Gastrocnemius medialis (tissue), 4 donors: ENCODE measurements around the gene MEIOB. TPM values are rescaled to one million over a fixed set of nuclear protein-coding genes. Genes with fewer than 3 reads are reported as not detected.
A peak's percentile ranks its signal among the peaks of the same experiment; 100 is the strongest.

ENCODE experiments used
- ATAC-seq, 2 donors: fragments of 150-250 bp; one replicate each; pipeline ENCODE4 v1.9.1; 2016
- DNase-seq, 2 donors: peaks; one replicate each; pipeline ENCODE4 v3.0.0-alpha.2; 2019
- H3K27ac ChIP-seq, 4 donors: fragments of 200-600 bp; sonication (generic); 1 replicate in 1 of 4; 2 replicates in 3 of 4; pipeline ENCODE4 v1.5.1; 2016 to 2018; ENCODE audit warnings: mild to moderate bottlenecking in 2 of 4, moderate library complexity in 1 of 4
- H3K27me3 ChIP-seq, 3 donors: fragments of 200-600 bp; sonication (generic) in 2 of 3; 1 replicate in 1 of 3; 2 replicates in 2 of 3; pipeline versions ENCODE4 v1.5.1 to v1.6.0; 2016 to 2019; ENCODE audit warnings: mild to moderate bottlenecking in 1 of 3, moderate library complexity in 1 of 3
- H3K36me3 ChIP-seq, 2 donors: fragments of 200-600 bp; sonication (generic) in 1 of 2; one replicate each; pipeline ENCODE4 v1.5.1; 2017 to 2018
- H3K4me1 ChIP-seq, 2 donors: fragments of 200-600 bp; sonication (generic) in 1 of 2; one replicate each; pipeline ENCODE4 v1.5.1; 2016 to 2017; ENCODE audit warnings: mild to moderate bottlenecking in 2 of 2
- H3K4me3 ChIP-seq, 4 donors: fragments of 200-600 bp; sonication (generic) in 3 of 4; 1 replicate in 1 of 4; 2 replicates in 3 of 4; pipeline ENCODE4 v1.5.1; 2016 to 2019; ENCODE audit warnings: mild to moderate bottlenecking in 2 of 4
- H3K9me3 ChIP-seq, 3 donors: fragments of 200-600 bp; sonication (generic) in 2 of 3; 1 replicate in 1 of 3; 2 replicates in 2 of 3; pipeline ENCODE4 v1.5.1; 2016 to 2019
- POLR2A ChIP-seq, 2 donors: fragments of 450-650 bp; IDR thresholded peaks; one replicate each; pipeline ENCODE4 v1.6.1; 2017; ENCODE audit warnings: antibody characterized with exemption in 2 of 2, mild to moderate bottlenecking in 2 of 2, moderate library complexity in 2 of 2
- in situ Hi-C, 4 donors: fragments of 200-750 bp; cut with MboI; loops; one replicate each; pipeline versions ENCODE4 v1.15.0 to v1.8.0; 2017; ENCODE audit warnings: low sequenced_read_pairs in 4 of 4
- intact Hi-C: fragments of 100-400 bp; cut with DNase I; formaldehyde crosslinking; loops from one replicate; pipeline ENCODE4 v1.15.1; 2023; ENCODE audit warnings: low total_unique reads
- total RNA-seq, 4 donors: library from RNA; depleted of rRNA; stranded (reverse); fragments of >200 nt; gene quantifications; one replicate each; pipeline versions ENCODE4 v1.1.0 to v1.2.3, GENCODE V29; 2016
- TF ChIP-seq, protein P1 (sequence below), 5 experiments: fragments of 450-650 bp in 3 of 5; fragments of 200-600 bp in 2 of 5; sonication (generic) in 2 of 5; IDR thresholded peaks in 4 of 5; conservative IDR thresholded peaks in 1 of 5; 1 replicate in 4 of 5; 2 replicates in 1 of 5; pipeline ENCODE4 v1.5.1; 2016 to 2019; ENCODE audit warnings: antibody characterized with exemption in 5 of 5, mild to moderate bottlenecking in 3 of 5, moderate library complexity in 3 of 5

Gene MEIOB
- total RNA-seq, 4 donors from 2014 or later: not detected

DNA sequence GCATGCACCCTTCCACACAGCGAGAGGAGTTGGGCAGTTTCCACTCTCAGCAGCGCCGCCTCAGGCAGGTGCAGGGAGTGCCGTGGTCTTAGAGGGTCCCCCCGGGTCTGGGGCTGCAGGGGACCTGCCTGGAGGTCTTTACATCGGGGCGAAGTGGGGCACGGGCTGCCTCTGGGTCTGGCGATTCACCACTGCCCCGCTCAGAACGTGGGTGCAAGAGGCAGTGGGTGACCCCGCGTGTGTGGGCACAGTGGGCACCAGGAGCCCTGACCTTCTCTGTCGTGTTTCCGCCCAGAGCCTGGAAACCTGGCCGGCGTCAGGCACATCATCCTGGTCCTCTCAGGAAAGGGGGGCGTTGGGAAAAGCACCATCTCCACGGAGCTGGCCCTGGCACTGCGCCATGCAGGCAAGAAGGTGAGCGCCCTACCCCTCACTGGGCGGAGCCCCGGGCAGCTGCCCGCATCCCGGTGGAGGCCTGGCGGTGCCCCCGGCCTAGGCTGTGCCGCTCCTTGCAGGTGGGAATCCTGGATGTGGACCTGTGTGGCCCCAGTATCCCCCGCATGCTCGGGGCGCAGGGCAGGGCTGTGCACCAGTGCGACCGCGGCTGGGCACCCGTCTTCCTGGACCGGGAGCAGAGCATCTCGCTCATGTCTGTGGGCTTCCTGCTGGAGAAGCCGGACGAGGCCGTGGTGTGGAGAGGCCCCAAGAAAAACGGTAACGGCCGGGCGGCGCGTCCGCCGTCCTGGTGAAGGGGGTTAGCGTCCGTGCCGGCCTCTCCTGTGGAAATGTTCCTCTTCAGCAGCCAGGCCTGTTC, 85.5 kb downstream of the MEIOB start:
- Histone ChIP-seq H3K4me3 (no peak overlapping the region), H3K4me1 (peaks cover 14 to 18% of the 10 kb centered on the region in 2 donors), H3K9me3 (no peaks in the 10 kb centered on the region), H3K36me3 (peaks cover 0 to 40% of the 10 kb centered on the region in 2 donors), H3K27me3 (no peaks in the 10 kb centered on the region), H3K27ac (no peak overlapping the region)
- in situ Hi-C loops (no loop called here), intact Hi-C loops (no loop called here)
- TF ChIP-seq POLR2A (IDR thresholded peaks at IDR 0.05): no peak
- TF ChIP-seq, protein P1, sequence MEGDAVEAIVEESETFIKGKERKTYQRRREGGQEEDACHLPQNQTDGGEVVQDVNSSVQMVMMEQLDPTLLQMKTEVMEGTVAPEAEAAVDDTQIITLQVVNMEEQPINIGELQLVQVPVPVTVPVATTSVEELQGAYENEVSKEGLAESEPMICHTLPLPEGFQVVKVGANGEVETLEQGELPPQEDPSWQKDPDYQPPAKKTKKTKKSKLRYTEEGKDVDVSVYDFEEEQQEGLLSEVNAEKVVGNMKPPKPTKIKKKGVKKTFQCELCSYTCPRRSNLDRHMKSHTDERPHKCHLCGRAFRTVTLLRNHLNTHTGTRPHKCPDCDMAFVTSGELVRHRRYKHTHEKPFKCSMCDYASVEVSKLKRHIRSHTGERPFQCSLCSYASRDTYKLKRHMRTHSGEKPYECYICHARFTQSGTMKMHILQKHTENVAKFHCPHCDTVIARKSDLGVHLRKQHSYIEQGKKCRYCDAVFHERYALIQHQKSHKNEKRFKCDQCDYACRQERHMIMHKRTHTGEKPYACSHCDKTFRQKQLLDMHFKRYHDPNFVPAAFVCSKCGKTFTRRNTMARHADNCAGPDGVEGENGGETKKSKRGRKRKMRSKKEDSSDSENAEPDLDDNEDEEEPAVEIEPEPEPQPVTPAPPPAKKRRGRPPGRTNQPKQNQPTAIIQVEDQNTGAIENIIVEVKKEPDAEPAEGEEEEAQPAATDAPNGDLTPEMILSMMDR (IDR thresholded peaks at IDR 0.05 in 4 of 5, conservative IDR thresholded peaks at IDR 0.05 in 1 of 5): no peak
- ATAC-seq: no peak
- DNase-seq: peak in 1 of 2 donors; percentile 15

DNA sequence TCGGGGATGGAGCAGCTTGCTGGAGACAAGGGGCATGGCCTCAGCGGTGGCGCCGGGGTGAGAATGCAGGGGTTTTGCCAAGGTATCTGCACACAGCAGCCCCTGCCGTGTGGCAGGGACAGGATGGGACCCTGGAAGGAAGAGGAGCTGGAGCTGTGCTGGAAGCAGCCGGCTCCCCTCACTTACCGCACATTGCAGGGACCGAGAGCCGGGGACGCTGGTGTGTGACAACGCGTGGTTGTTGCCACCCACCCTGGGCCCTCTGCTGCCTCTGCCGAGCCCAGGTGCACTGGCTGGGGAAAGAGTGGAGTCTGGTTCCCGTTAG, 86.2 kb downstream of the MEIOB start:
- intact Hi-C loops: no loop called here
- no peak for ATAC-seq
- TF ChIP-seq, protein P1 (IDR thresholded peaks at IDR 0.05 in 4 of 5, conservative IDR thresholded peaks at IDR 0.05 in 1 of 5): no peak
- TF ChIP-seq POLR2A (IDR thresholded peaks at IDR 0.05): no peak
- H3K36me3 ChIP-seq: peaks cover 0 to 39% of the 10 kb centered on the region in 2 donors
- H3K27ac ChIP-seq: no peak overlapping the region
- no peak for DNase-seq
- H3K27me3 ChIP-seq: no peaks in the 10 kb centered on the region
- H3K4me1 ChIP-seq: peaks cover 21 to 24% of the 10 kb centered on the region in 2 donors
- H3K4me3 ChIP-seq: no peak overlapping the region
- in situ Hi-C loops: no loop called here
- no peaks in the 10 kb centered on the region for H3K9me3 ChIP-seq

DNA sequence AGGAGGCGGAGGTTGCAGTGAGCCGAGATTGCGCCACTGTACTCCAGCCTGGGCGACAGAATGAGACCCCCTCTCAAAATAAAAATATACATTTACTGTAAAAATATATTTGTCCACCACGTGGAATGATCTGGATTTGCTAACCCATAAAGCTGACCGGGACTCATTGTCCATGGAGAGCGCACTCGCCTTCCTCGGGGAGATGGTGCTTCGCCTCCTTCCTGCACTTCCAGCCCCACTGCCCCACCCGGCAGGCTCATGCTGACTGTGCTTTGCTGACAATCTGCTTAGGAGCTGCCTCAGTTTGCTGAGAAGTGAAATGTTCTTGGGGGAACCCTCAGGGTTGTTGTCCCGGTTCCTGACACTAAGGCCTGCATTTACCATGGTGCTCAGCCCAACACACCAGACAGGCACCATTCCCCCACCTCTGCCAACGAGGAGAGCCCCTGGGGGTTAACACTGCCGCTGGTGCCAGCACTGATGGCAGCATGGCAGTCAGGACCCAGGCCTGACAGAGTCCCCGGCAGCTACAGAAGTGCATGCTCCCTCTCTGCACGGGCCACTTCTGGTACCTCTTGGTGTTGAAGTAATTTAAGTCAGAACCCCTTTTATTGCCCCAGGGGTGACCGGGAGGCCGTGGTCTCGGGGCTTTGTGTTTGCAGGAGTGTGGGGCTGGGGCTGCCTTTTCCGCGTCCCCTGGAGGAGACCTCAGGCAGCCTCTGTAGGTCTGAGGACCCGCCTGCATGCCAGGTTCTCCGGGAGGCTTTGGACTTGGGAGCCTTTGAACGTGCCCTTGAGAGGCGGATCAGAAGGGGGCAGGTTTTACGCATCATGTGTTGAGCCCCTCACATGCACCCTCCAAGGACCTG, 86.8 kb downstream of the MEIOB start:
- ATAC-seq: no peak

More for the DNA sequence above, 86.8 kb downstream of the MEIOB start:
- H3K36me3 ChIP-seq: peaks cover 0 to 45% of the 10 kb centered on the region in 2 donors
- TF ChIP-seq, protein P1 (IDR thresholded peaks at IDR 0.05 in 4 of 5, conservative IDR thresholded peaks at IDR 0.05 in 1 of 5): no peak
- TF ChIP-seq POLR2A (IDR thresholded peaks at IDR 0.05): no peak
- no peaks in the 10 kb centered on the region for H3K27me3 ChIP-seq
- no peak overlapping the region for H3K27ac ChIP-seq
- peak in 1 of 2 donors; percentile 11 for DNase-seq
- peaks cover 27 to 30% of the 10 kb centered on the region in 2 donors for H3K4me1 ChIP-seq
- no peaks in the 10 kb centered on the region for H3K9me3 ChIP-seq
- intact Hi-C loops (loop anchor here (5.0 kb wide), 3 partner anchors 78 to 173 kb away; partner anchors contain the start of genes CRAMP1, IFT140 and MAPK8IP3), in situ Hi-C loops (no loop called here)
- no peak overlapping the region for H3K4me3 ChIP-seq

Other genes starting within 250 kb of the MEIOB start
- 10 to 100 TPM in 3 of 4 donors, 1 to 10 TPM in 1; 8.7 to 28.2 (median 15.9) TPM for gene JPT2, start 193.9 kb downstream of the MEIOB start, total RNA-seq
- 10 to 100 TPM in 3 of 4 donors, 1 to 10 TPM in 1; 6.5 to 22.6 (median 13.9) TPM for gene MAPK8IP3, start 166.0 kb downstream of the MEIOB start, total RNA-seq
- 10 to 100 TPM; 18.1 to 41.4 (median 34.2) TPM for gene NME3, start 100.6 kb downstream of the MEIOB start, total RNA-seq
- 1 to 10 TPM; 2.1 to 9.2 (median 6.2) TPM for gene EME2, start 99.4 kb downstream of the MEIOB start, total RNA-seq
- 100 to 1,000 TPM in 2 of 4 donors, 10 to 100 TPM in 2; 65.4 to 120 (median 90.0) TPM for gene MRPS34, start 99.0 kb downstream of the MEIOB start, total RNA-seq
- gene SPSB3, start 89.6 kb downstream of the MEIOB start, total RNA-seq: 100 to 1,000 TPM in 1 of 4 donors, 10 to 100 TPM in 3; 86.2 to 161 (median 88.3) TPM
- gene NUBP2, start 89.2 kb downstream of the MEIOB start, total RNA-seq: 100 to 1,000 TPM in 1 of 4 donors, 10 to 100 TPM in 3; 77.3 to 163 (median 80.7) TPM
- gene IGFALS, start 78.5 kb downstream of the MEIOB start, total RNA-seq: under 1 TPM in 2 of 4 donors, not detected in 2; 0.20 to 0.22 TPM
- gene HAGH, start 45.3 kb downstream of the MEIOB start, total RNA-seq: 100 to 1,000 TPM; 216 to 440 (median 261) TPM
- 10 to 100 TPM; 28.2 to 57.1 (median 49.1) TPM for gene FAHD1, start 45.0 kb downstream of the MEIOB start, total RNA-seq
- gene HS3ST6, start 46.3 kb upstream of the MEIOB start, total RNA-seq: not detected
- gene MSRB1, start 71.0 kb upstream of the MEIOB start, total RNA-seq: 10 to 100 TPM; 16.7 to 40.7 (median 35.2) TPM
- 100 to 1,000 TPM; 116 to 354 (median 188) TPM for gene RPL3L, start 82.5 kb upstream of the MEIOB start, total RNA-seq
- 1,000 to 10,000 TPM in 1 of 4 donors, 100 to 1,000 TPM in 3; 530 to 1,014 (median 743) TPM for gene NDUFB10, start 87.4 kb upstream of the MEIOB start, total RNA-seq
- gene RPS2, start 92.7 kb upstream of the MEIOB start, total RNA-seq: 1,000 to 10,000 TPM; 1,162 to 1,876 (median 1,684) TPM
- not detected for gene RNF151, start 94.7 kb upstream of the MEIOB start, total RNA-seq
- 10 to 100 TPM; 48.2 to 79.5 (median 71.4) TPM for gene TBL3, start 99.9 kb upstream of the MEIOB start, total RNA-seq
- under 1 TPM in 2 of 4 donors, not detected in 2; 0.33 to 0.46 TPM for gene NOXO1, start 109.3 kb upstream of the MEIOB start, total RNA-seq
- 10 to 100 TPM; 16.3 to 27.0 (median 20.1) TPM for gene GFER, start 112.0 kb upstream of the MEIOB start, total RNA-seq
- 1 to 10 TPM in 1 of 4 donors, not detected in 3; 2.3 TPM for gene SYNGR3, start 117.8 kb upstream of the MEIOB start, total RNA-seq
- 10 to 100 TPM; 57.0 to 92.2 (median 75.4) TPM for gene ZNF598, start 137.7 kb upstream of the MEIOB start, total RNA-seq
- gene NPW, start 147.6 kb upstream of the MEIOB start, total RNA-seq: not detected
- 10 to 100 TPM; 51.6 to 86.9 (median 74.4) TPM for gene NHERF2, start 154.7 kb upstream of the MEIOB start, total RNA-seq
- gene NTHL1, start 175.7 kb upstream of the MEIOB start, total RNA-seq: 10 to 100 TPM in 1 of 4 donors, 1 to 10 TPM in 3; 3.5 to 13.6 (median 6.4) TPM
- 10 to 100 TPM; 44.5 to 62.7 (median 53.8) TPM for gene TSC2, start 175.8 kb upstream of the MEIOB start, total RNA-seq